Neural cell (in vitro differentiated cells): ENCODE results near the gene GNG3. TPM values are rescaled to one million over a fixed set of nuclear protein-coding genes. Genes with fewer than 3 reads are reported as not detected.

Experiments
- H2AFZ ChIP-seq: fragments of 200-600, 300-800 bp; sonication (generic), shearing (Covaris generic); 2 replicates; pipeline ENCODE4 v1.6.0; 2014; ENCODE audit warnings: low read depth, mild to moderate bottlenecking, antibody characterized with exemption, low read length, moderate library complexity
- H3F3A ChIP-seq: fragments of 200-600 bp; shearing (Covaris generic); 2 replicates; pipeline ENCODE4 v1.6.1; 2016; ENCODE audit warnings: mild to moderate bottlenecking, moderate library complexity, mixed read lengths, antibody characterized with exemption, low read length; ENCODE audit not compliant: insufficient read depth, poor library complexity, severe bottlenecking
- H3K27ac ChIP-seq: fragments of 200-600, 300-800 bp; sonication (generic), shearing (Covaris generic); 2 replicates; pipeline ENCODE4 v1.5.1; 2014; ENCODE audit warnings: mild to moderate bottlenecking, low read length, moderate library complexity
- H3K27me3 ChIP-seq: fragments of 300-800, 200-600 bp; sonication (generic), shearing (Covaris generic); 2 replicates; pipeline ENCODE4 v1.6.0; 2014; ENCODE audit warnings: mild to moderate bottlenecking, low read depth, low read length, moderate library complexity; ENCODE audit not compliant: insufficient read depth
- H3K36me3 ChIP-seq: fragments of 300-800, 200-600 bp; sonication (generic), shearing (Covaris generic); 2 replicates; pipeline ENCODE4 v1.5.1; 2014; ENCODE audit warnings: mild to moderate bottlenecking, antibody characterized with exemption, low read length, moderate library complexity; ENCODE audit not compliant: insufficient read depth
- H3K4me2 ChIP-seq: fragments of 300-800, 200-600 bp; sonication (generic), shearing (Covaris generic); 2 replicates; pipeline ENCODE4 v1.6.0; 2014; ENCODE audit warnings: mild to moderate bottlenecking, low read length
- H3K4me3 ChIP-seq: fragments of 300-800, 200-600 bp; sonication (generic), shearing (Covaris generic); 2 replicates; pipeline ENCODE4 v1.5.1; 2014; ENCODE audit warnings: mild to moderate bottlenecking, low read length, moderate library complexity
- H3K79me2 ChIP-seq: fragments of 200-600 bp; shearing (Covaris generic); replicated peaks from 2 replicates; pipeline ENCODE4 v1.6.0; 2014; ENCODE audit warnings: mild to moderate bottlenecking, low read length, moderate library complexity; ENCODE audit not compliant: insufficient read depth
- H3K9ac ChIP-seq: fragments of 300-800, 200-600 bp; sonication (generic), shearing (Covaris generic); 2 replicates; pipeline ENCODE4 v1.6.1; 2016; ENCODE audit warnings: mild to moderate bottlenecking, low read length, mixed read lengths
- H3K9me2 ChIP-seq: fragments of 200-600 bp; shearing (Covaris generic); 2 replicates; pipeline ENCODE4 v1.6.1; 2016; ENCODE audit warnings: mild to moderate bottlenecking, low read length, mixed read lengths; ENCODE audit not compliant: insufficient read depth
- H3K9me3 ChIP-seq: fragments of 200-600, 300-800 bp; sonication (generic), shearing (Covaris generic); 2 replicates; pipeline ENCODE4 v1.6.1; 2016; ENCODE audit warnings: mild to moderate bottlenecking, mixed run types, low read length, moderate library complexity, mixed read lengths
- H4K20me1 ChIP-seq: fragments of 200-600 bp; shearing (Covaris generic); 2 replicates; pipeline ENCODE4 v1.6.1; 2016; ENCODE audit warnings: mild to moderate bottlenecking, mixed run types; ENCODE audit not compliant: insufficient read depth
- EP300 ChIP-seq: fragments of 450-650 bp; conservative IDR thresholded peaks from 2 replicates; pipeline ENCODE4 v1.6.1; 2014; ENCODE audit warnings: antibody characterized with exemption, mild to moderate bottlenecking, moderate library complexity; ENCODE audit not compliant: poor library complexity, severe bottlenecking
- EZH2 ChIP-seq: fragments of 200-600, 300-800 bp; shearing (Covaris generic), sonication (generic); IDR thresholded peaks from 2 replicates; pipeline ENCODE4 v1.6.1; 2014; ENCODE audit warnings: antibody characterized with exemption, low read length, borderline replicate concordance, mild to moderate bottlenecking; ENCODE audit not compliant: insufficient read depth, poor library complexity, severe bottlenecking
- MXI1 ChIP-seq: fragments of 450-650 bp; conservative IDR thresholded peaks from 2 replicates; pipeline ENCODE4 v1.6.1; 2014; ENCODE audit warnings: antibody characterized with exemption, mild to moderate bottlenecking; ENCODE audit not compliant: poor library complexity, severe bottlenecking
- POLR2AphosphoS5 ChIP-seq: IDR thresholded peaks from 2 replicates; pipeline ENCODE4 v1.6.1; 2012
- RAD21 ChIP-seq: fragments of 450-650 bp; conservative IDR thresholded peaks from 2 replicates; pipeline ENCODE4 v1.6.1; 2014; ENCODE audit warnings: antibody characterized with exemption, mild to moderate bottlenecking, moderate library complexity
- REST ChIP-seq: IDR thresholded peaks from 2 replicates; pipeline ENCODE4 v1.6.1; 2012; ENCODE audit warnings: borderline replicate concordance
- SMC3 ChIP-seq: fragments of 450-650 bp; conservative IDR thresholded peaks from 2 replicates; pipeline ENCODE4 v1.6.1; 2014; ENCODE audit warnings: antibody characterized with exemption, mild to moderate bottlenecking, moderate library complexity; ENCODE audit not compliant: poor library complexity
- TAF1 ChIP-seq: IDR thresholded peaks from 2 replicates; pipeline ENCODE4 v1.6.1; 2012; ENCODE audit warnings: low read depth
- polyA plus RNA-seq: library from polyadenylated mRNA; depleted of rRNA; stranded (reverse); fragments of >200 nt; gene quantifications from 2 replicates; pipeline ENCODE4 v1.2.3, GENCODE V29; 2014
- TF ChIP-seq, protein P1 (sequence below): fragments of 450-650 bp; IDR thresholded peaks from 2 replicates; pipeline ENCODE4 v1.5.1; 2014; ENCODE audit warnings: antibody characterized with exemption, mild to moderate bottlenecking, moderate library complexity; ENCODE audit not compliant: poor library complexity, severe bottlenecking

GNG3 gene
- polyA plus RNA-seq, 1 donor from 2014 or later = 121 TPM

DNA sequence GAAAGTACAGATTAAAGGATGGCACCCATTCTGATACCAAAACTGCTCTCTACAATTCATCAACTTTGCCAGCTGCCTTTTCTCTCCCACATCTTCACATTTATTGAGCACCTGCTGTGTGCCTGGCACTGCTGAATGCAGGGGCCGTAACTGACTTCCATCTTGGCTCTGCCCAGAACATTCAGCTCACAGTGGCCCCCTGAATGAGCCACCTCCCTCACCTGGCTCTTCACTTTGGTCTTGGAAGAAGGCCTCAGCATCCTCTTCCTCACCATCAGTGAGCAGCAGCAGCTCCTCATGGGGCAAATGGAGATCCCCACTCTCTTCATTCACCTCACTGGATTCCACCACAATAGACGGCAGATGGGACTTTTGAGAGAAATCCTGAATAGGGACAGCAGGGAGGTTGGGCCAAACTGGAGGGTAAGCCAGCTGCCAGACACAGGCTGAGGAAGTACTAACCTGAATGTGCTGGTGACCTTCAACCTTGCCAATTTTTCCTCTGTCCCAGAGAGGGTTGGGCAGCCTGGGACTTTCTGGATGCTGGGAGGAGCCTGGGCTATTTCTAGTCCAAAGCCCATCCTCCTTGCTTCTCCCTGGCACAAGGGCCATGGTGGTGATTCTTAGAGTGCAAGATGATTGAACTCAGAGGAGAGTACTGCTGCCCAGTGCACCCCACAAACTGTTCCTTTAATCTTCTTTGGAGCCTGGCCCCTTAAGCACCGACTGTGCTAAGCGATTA, 37.9 kb upstream of the GNG3 start:
- no peaks in the 10 kb centered on the region for H3K9me2 ChIP-seq
- no peak overlapping the region for H3K4me3 ChIP-seq
- H3K27ac ChIP-seq = no peak overlapping the region
- peaks cover 10% of the 10 kb centered on the region for H3K79me2 ChIP-seq
- H3K9me3 ChIP-seq = no peaks in the 10 kb centered on the region
- no peaks in the 10 kb centered on the region for H3K36me3 ChIP-seq
- no peak overlapping the region for H3K9ac ChIP-seq
- H4K20me1 ChIP-seq = no peaks in the 10 kb centered on the region
- no peak for TF ChIP-seq EP300
- TF ChIP-seq REST = no peak
- TF ChIP-seq EZH2 = no peak
- TF ChIP-seq POLR2AphosphoS5 = no peak
- TF ChIP-seq MXI1 = no peak
- no peak for TF ChIP-seq RAD21
- TF ChIP-seq TAF1 = no peak
- TF ChIP-seq SMC3 = no peak
- TF ChIP-seq, protein P1, sequence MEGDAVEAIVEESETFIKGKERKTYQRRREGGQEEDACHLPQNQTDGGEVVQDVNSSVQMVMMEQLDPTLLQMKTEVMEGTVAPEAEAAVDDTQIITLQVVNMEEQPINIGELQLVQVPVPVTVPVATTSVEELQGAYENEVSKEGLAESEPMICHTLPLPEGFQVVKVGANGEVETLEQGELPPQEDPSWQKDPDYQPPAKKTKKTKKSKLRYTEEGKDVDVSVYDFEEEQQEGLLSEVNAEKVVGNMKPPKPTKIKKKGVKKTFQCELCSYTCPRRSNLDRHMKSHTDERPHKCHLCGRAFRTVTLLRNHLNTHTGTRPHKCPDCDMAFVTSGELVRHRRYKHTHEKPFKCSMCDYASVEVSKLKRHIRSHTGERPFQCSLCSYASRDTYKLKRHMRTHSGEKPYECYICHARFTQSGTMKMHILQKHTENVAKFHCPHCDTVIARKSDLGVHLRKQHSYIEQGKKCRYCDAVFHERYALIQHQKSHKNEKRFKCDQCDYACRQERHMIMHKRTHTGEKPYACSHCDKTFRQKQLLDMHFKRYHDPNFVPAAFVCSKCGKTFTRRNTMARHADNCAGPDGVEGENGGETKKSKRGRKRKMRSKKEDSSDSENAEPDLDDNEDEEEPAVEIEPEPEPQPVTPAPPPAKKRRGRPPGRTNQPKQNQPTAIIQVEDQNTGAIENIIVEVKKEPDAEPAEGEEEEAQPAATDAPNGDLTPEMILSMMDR = no peak
- no peaks in the 10 kb centered on the region for H3K27me3 ChIP-seq
- H3F3A ChIP-seq = no peaks in the 10 kb centered on the region
- no peak overlapping the region for H2AFZ ChIP-seq
- no peak overlapping the region for H3K4me2 ChIP-seq

DNA sequence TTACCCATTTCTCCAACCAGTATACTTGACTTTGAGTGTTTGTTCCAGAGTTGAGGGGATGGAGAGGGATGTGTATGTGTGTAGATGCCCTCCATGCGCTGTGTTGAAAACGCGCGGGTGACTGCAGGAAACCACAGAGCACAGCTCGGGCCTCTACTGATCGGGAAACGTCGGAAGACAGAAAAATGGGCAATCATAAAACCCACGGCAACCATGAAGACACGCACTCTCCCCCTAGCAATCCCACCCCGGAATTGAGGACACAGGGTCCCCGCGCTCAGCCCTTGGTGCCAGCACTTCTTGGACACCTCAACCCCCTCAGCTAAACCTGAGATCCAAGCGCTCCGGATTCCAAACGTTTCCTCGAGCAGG, 36.3 kb upstream of the GNG3 start:
- peak overlapping the region; percentile 77 for H2AFZ ChIP-seq
- H3K27me3 ChIP-seq = no peaks in the 10 kb centered on the region
- H3K4me2 ChIP-seq = peak overlapping the region; percentile 99
- no peaks in the 10 kb centered on the region for H3K36me3 ChIP-seq
- H3K9ac ChIP-seq = peak overlapping the region; percentile 82
- H3K27ac ChIP-seq = peak overlapping the region; percentile 86
- H3F3A ChIP-seq = no peaks in the 10 kb centered on the region
- H3K4me3 ChIP-seq = peak overlapping the region; percentile 89
- H3K9me3 ChIP-seq = no peaks in the 10 kb centered on the region
- H3K9me2 ChIP-seq = no peaks in the 10 kb centered on the region
- peaks cover 10% of the 10 kb centered on the region for H3K79me2 ChIP-seq
- H4K20me1 ChIP-seq = no peaks in the 10 kb centered on the region
- no peak for TF ChIP-seq POLR2AphosphoS5
- TF ChIP-seq REST = no peak
